Upper lobe of left lung (tissue), 4 donors: ENCODE results near the gene ALPI.

Experiments used
- EP300 ChIP-seq, 4 donors: sonication (generic); formaldehyde crosslinking; IDR thresholded peaks; one replicate each; pipeline ENCODE4 v1.5.1; 2017; ENCODE audit warnings: antibody characterized with exemption in 4 of 4, control low read depth in 2 of 4
- POLR2A ChIP-seq, 4 donors: fragments of 450-650 bp; IDR thresholded peaks; one replicate each; pipeline ENCODE4 v1.5.1; 2016 to 2017; ENCODE audit warnings: antibody characterized with exemption in 4 of 4, mild to moderate bottlenecking in 2 of 4
- POLR2AphosphoS5 ChIP-seq, 2 donors: sonication (generic); formaldehyde crosslinking; IDR thresholded peaks; one replicate each; pipeline ENCODE4 v1.5.1; 2017; ENCODE audit warnings: antibody characterized with exemption in 2 of 2
- TF ChIP-seq, protein P1 (sequence below), 6 experiments: fragments of 450-650 bp in 4 of 6; fragments of 200-600 bp in 2 of 6; sonication (generic) in 2 of 6; IDR thresholded peaks; one replicate each; pipeline ENCODE4 v1.5.1; 2016 to 2019; ENCODE audit warnings: antibody characterized with exemption in 6 of 6

DNA sequence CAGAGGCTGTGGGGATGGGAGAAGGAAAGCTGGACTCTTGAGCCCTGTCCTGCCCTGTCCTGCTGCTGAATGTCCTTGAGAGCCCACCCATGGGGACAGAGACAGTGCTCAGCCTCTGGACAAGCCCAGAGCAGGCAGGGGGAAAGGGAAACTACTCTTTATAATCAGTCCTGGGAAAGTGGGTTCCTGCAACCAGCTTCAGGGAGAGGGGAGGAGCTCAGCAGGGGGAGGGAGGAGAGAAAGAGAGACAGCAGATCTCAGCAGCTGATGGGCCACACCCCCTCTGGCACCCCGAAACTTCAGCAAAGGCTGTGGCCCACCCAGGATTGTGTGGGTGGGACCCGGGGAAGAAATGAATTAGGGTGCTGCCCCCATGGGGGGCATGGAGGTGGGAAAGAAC lies 20.1 kb downstream of the ALPI start:
- TF ChIP-seq EP300 (IDR thresholded peaks at IDR 0.05) (no peak), POLR2AphosphoS5 (IDR thresholded peaks at IDR 0.05) (no peak), POLR2A (IDR thresholded peaks at IDR 0.05) (no peak)
- TF ChIP-seq, protein P1, sequence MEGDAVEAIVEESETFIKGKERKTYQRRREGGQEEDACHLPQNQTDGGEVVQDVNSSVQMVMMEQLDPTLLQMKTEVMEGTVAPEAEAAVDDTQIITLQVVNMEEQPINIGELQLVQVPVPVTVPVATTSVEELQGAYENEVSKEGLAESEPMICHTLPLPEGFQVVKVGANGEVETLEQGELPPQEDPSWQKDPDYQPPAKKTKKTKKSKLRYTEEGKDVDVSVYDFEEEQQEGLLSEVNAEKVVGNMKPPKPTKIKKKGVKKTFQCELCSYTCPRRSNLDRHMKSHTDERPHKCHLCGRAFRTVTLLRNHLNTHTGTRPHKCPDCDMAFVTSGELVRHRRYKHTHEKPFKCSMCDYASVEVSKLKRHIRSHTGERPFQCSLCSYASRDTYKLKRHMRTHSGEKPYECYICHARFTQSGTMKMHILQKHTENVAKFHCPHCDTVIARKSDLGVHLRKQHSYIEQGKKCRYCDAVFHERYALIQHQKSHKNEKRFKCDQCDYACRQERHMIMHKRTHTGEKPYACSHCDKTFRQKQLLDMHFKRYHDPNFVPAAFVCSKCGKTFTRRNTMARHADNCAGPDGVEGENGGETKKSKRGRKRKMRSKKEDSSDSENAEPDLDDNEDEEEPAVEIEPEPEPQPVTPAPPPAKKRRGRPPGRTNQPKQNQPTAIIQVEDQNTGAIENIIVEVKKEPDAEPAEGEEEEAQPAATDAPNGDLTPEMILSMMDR (IDR thresholded peaks at IDR 0.05) = no peak
